Stimulated activated CD8-positive, alpha-beta memory T cell treated with anti-CD3 and anti-CD28 coated beads, Interleukin-7, amount 100 ng/mL, for 48 hours (primary cell): ENCODE measurements around the gene ACOT12.
"Not testable (repeated sequence)": the region's sequence is repeated elsewhere in the genome, so short reads cannot be mapped to it uniquely, and the experiment has no call there.

Source experiments
- DNase-seq, 2 donors: peaks; one replicate each; pipeline ENCODE4 v3.0.0-alpha.2; 2020; ENCODE audit warnings: low read depth in 1 of 2; ENCODE audit errors: extremely low read depth in 1 of 2

The ACOT12 gene

GRCh38 chr5:81345411-81346003, 48.4 kb downstream of the ACOT12 start:
- DNase-seq, result no peak

GRCh38 chr5:81344736-81345135, 49.2 kb downstream of the ACOT12 start:
- no peak for DNase-seq

- not testable (repeated sequence) for DNase-seq
Observed at GRCh38 chr5:81338213-81338612, 55.7 kb downstream of the ACOT12 start.

- no peak for DNase-seq
Observed at GRCh38 chr5:81337803-81338202, 56.1 kb downstream of the ACOT12 start.

GRCh38 chr5:81336556-81336955, 57.4 kb downstream of the ACOT12 start:
- DNase-seq, result no peak

- DNase-seq, result no peak
Observed at GRCh38 chr5:81335946-81336345, 58.0 kb downstream of the ACOT12 start.

GRCh38 chr5:81334304-81335061, 59.5 kb downstream of the ACOT12 start:
- no peak for DNase-seq

- no peak for DNase-seq
Observed at GRCh38 chr5:81326554-81326953, 67.4 kb downstream of the ACOT12 start.

GRCh38 chr5:81317536-81317935, 76.4 kb downstream of the ACOT12 start:
- DNase-seq, result no peak

- no peak for DNase-seq
Observed at GRCh38 chr5:81316571-81316970, 77.4 kb downstream of the ACOT12 start.

- DNase-seq, result no peak
Observed at GRCh38 chr5:81315830-81316229, 78.1 kb downstream of the ACOT12 start.

- DNase-seq, result no peak
Observed at GRCh38 chr5:81315336-81315735, 78.6 kb downstream of the ACOT12 start.

GRCh38 chr5:81314581-81314980, 79.4 kb downstream of the ACOT12 start:
- no peak for DNase-seq

- no peak for DNase-seq
Observed at GRCh38 chr5:81313686-81314085, 80.2 kb downstream of the ACOT12 start.

GRCh38 chr5:81313278-81313677, 80.7 kb downstream of the ACOT12 start:
- DNase-seq, result no peak

- no peak for DNase-seq
Observed at GRCh38 chr5:81310402-81311063, 83.4 kb downstream of the ACOT12 start.

GRCh38 chr5:81308836-81309235, 85.1 kb downstream of the ACOT12 start:
- DNase-seq, result no peak

- no peak for DNase-seq
Observed at GRCh38 chr5:81305785-81306184, 88.1 kb downstream of the ACOT12 start.

GRCh38 chr5:81303563-81303962, 90.4 kb downstream of the ACOT12 start:
- DNase-seq, result no peak

GRCh38 chr5:81302596-81302995, 91.3 kb downstream of the ACOT12 start:
- no peak for DNase-seq

- peak; percentile 86 to 90 for DNase-seq
Observed at GRCh38 chr5:81301271-81302015, 92.5 kb downstream of the ACOT12 start, which contains the start of gene ZCCHC9. ZCCHC9 (plus strand) TSS chr5:81301587; CDS start chr5:81304758, 3,171 bp downstream.
